ENCODE results near the gene TEDC1. TPM values are rescaled to one million over a fixed set of nuclear protein-coding genes. Genes with fewer than 3 reads are reported as not detected.

The TEDC1 gene
- polyA plus RNA-seq, 1 experiment = 6.4 TPM

- POLR2A ChIA-PET = no interaction called here
- no peak for DNase-seq (ENCODE audit: low read depth)
- H3K36me3 ChIP-seq (ENCODE audit: control insufficient read depth, insufficient read depth, low read length) = no peaks in the 10 kb centered on the region; the same call in none of the 2 replicates
- H3K27me3 ChIP-seq (ENCODE audit: control insufficient read depth, insufficient read depth, low read length) = no peaks in the 10 kb centered on the region
- H3K4me3 ChIP-seq (ENCODE audit: low read depth, low read length) = no peak overlapping the region
- TF ChIP-seq, protein P1, sequence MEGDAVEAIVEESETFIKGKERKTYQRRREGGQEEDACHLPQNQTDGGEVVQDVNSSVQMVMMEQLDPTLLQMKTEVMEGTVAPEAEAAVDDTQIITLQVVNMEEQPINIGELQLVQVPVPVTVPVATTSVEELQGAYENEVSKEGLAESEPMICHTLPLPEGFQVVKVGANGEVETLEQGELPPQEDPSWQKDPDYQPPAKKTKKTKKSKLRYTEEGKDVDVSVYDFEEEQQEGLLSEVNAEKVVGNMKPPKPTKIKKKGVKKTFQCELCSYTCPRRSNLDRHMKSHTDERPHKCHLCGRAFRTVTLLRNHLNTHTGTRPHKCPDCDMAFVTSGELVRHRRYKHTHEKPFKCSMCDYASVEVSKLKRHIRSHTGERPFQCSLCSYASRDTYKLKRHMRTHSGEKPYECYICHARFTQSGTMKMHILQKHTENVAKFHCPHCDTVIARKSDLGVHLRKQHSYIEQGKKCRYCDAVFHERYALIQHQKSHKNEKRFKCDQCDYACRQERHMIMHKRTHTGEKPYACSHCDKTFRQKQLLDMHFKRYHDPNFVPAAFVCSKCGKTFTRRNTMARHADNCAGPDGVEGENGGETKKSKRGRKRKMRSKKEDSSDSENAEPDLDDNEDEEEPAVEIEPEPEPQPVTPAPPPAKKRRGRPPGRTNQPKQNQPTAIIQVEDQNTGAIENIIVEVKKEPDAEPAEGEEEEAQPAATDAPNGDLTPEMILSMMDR (IDR thresholded peaks at IDR 0.05; ENCODE audit: insufficient read depth, low read depth, low read length) = no peak
- CTCF ChIA-PET = no interaction called here
These were observed 4.3 kb downstream of the TEDC1 start for GRCh38 chr14:105495101-105495989.

DNA sequence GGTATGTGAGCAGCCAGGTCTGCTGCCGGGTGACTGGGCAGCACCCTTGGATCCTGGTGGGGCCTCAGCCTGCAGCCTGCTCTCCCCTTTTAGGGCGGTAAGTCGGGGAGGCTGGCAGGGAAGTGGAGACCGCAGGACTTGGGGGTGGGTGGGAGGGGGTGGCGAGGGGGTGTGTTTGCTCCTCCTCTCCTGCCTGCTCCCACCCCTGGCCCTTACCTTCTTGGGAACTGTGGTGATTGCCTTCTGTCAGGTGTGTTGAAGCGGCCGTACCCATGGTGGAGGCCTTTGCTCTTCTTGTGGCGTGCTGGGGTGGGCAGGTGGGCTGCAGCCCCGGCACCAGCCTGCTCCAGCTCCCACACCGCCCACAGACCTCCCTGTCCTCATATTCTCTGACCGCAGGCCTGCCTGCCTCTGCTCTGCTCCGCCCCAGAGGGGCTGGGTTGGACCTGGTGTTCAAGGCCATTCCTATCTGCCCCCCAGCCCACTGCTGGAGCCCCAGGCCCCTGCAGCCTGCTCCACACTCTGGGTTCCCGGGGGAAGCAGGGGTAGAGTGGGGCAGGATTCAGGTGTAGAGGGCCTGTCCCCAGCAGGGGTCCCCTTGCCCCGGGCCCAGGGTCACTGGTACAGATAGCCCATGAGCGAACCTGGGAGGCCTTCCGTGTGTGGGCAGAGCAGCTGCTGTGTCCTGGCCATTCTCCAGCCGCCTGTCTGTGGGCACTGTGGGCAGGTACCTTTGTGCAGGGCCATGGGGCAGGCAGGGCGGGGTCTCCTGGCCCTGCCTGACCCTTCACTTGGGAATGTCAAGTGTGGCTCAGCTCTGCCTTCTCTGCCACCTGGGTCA is 5.2 kb downstream of the TEDC1 start:
- DNase-seq (ENCODE audit: low read depth) = no peak
- CTCF ChIA-PET = interaction anchor here (0.5 kb wide), 1 partner anchor 28 kb away, joined by 4 read pairs; no protein-coding TSS in a partner anchor
- TF ChIP-seq, protein P1 (IDR thresholded peaks at IDR 0.05; ENCODE audit: insufficient read depth, low read depth, low read length) = no peak
- Histone ChIP-seq H3K4me3 (ENCODE audit: low read depth, low read length) (no peak overlapping the region), H3K36me3 (ENCODE audit: control insufficient read depth, insufficient read depth, low read length) (no peaks in the 10 kb centered on the region; the same call in none of the 2 replicates), H3K27me3 (ENCODE audit: control insufficient read depth, insufficient read depth, low read length) (no peaks in the 10 kb centered on the region)
- POLR2A ChIA-PET = no interaction called here

GRCh38 chr14:105496831-105497591 is 6.0 kb downstream of the TEDC1 start:
- no peaks in the 10 kb centered on the region; the same call in none of the 2 replicates for H3K36me3 ChIP-seq (ENCODE audit: control insufficient read depth, insufficient read depth, low read length)
- no peaks in the 10 kb centered on the region for H3K27me3 ChIP-seq (ENCODE audit: control insufficient read depth, insufficient read depth, low read length)
- TF ChIP-seq, protein P1 (IDR thresholded peaks at IDR 0.05; ENCODE audit: insufficient read depth, low read depth, low read length) = no peak
- ChIA-PET CTCF (interaction anchor here (0.5 kb wide), 1 partner anchor 27 kb away, joined by 4 read pairs; no protein-coding TSS in a partner anchor), POLR2A (no interaction called here)
- DNase-seq (ENCODE audit: low read depth) = no peak
- no peak overlapping the region for H3K4me3 ChIP-seq (ENCODE audit: low read depth, low read length)

DNA sequence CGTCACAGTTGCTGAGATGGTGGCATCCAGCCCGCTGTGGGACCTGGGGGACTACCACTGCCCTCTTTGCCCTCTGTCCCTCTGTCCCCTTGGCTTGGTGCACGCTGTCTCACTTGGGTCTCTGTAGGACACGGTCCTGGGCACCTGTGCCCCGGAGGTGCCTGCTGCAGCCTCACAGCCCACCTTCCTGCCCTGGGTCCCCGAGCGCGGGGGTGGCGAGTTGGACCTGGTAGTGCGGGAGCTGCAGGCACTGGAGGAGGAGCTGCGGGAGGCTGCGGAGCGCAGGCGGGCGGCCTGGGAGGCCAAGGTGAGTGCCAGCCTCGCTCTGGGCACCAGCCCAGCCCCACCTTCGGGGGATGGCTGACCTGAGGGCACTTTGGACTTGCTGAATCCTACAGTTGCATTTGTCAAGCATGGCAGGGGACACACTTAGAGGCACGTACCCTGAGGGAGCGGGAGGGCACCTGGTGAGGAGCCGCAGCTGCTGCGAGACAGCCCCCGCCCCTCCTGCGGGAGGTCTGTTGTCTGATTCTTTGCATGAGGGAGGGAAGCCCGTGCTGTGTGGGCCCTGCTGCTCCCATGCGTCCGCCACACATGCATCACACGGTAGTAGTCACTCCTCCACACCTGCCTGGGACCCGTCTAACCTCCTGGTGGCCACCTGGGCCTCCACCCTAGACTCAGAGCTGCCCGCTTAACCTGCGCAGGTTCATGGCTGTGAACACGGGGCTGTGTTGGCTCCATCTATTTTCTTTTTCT is 6.8 kb downstream of the TEDC1 start:
- H3K27me3 ChIP-seq (ENCODE audit: control insufficient read depth, insufficient read depth, low read length) = no peaks in the 10 kb centered on the region
- POLR2A ChIA-PET = no interaction called here
- H3K36me3 ChIP-seq (ENCODE audit: control insufficient read depth, insufficient read depth, low read length) = no peaks in the 10 kb centered on the region; the same call in none of the 2 replicates
- CTCF ChIA-PET = interaction anchor here (0.6 kb wide), 1 partner anchor 308 kb away, joined by 4 read pairs; no protein-coding TSS in a partner anchor
- no peak for DNase-seq (ENCODE audit: low read depth)
- no peak overlapping the region for H3K4me3 ChIP-seq (ENCODE audit: low read depth, low read length)
- TF ChIP-seq, protein P1 (IDR thresholded peaks at IDR 0.05; ENCODE audit: insufficient read depth, low read depth, low read length) = no peak

Data from BJ (cell line).